Measurements from ENCODE around the gene USP21.

DNA sequence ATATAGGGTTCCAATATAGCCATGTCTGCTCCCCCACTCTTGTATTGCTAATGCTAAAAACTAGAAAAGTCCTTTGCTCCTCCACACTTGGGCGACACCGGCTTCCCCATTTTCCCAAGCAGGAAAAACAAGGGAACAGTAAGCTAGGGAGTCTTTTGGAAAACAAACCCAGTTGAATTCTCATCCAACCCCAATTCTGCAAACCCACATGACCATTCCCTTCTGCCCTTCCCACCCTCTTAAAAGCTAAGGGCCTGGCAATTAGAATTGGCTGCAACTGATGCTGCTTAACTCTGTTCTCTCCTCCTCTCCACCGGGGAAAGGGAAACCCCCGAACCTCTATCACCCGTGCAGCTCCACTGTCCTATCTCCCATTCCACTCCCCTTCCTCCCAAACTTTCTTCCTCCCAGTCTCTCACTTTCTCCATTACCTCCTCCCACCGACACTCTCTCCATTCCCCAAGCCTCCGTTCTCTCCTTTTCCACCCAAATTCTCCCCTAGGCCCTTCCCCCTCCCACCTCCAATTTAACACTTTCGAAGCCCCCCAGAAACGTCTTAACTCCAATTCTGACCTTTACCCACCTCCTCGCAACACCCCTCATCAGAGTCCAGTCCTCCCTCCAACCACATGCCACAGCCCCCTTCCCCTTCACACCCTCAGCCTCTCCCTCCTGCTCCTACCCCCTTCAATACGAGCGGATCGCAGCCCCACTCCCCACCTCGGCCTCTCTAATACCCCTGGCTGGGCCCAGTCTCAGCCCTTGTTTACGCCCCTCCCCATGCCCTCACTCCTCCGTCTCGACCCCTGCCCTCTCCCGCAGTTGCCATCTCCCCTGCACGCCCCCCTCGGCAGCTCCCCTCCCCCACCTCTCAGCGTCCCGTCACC lies 27.5 kb upstream of the USP21 start:
- TF ChIP-seq CTCF (IDR thresholded peaks at IDR 0.05; ENCODE audit: poor library complexity, severe bottlenecking) (no peak), RAD21 (conservative IDR thresholded peaks at IDR 0.05) (no peak), POLR2AphosphoS5 (IDR thresholded peaks at IDR 0.05) (no peak)

All from neural cell (in vitro differentiated cells).